ENCODE measurements around the gene BCL7C.
A peak's percentile ranks its signal among the peaks of the same experiment; 100 is the strongest.

Gene BCL7C

DNA sequence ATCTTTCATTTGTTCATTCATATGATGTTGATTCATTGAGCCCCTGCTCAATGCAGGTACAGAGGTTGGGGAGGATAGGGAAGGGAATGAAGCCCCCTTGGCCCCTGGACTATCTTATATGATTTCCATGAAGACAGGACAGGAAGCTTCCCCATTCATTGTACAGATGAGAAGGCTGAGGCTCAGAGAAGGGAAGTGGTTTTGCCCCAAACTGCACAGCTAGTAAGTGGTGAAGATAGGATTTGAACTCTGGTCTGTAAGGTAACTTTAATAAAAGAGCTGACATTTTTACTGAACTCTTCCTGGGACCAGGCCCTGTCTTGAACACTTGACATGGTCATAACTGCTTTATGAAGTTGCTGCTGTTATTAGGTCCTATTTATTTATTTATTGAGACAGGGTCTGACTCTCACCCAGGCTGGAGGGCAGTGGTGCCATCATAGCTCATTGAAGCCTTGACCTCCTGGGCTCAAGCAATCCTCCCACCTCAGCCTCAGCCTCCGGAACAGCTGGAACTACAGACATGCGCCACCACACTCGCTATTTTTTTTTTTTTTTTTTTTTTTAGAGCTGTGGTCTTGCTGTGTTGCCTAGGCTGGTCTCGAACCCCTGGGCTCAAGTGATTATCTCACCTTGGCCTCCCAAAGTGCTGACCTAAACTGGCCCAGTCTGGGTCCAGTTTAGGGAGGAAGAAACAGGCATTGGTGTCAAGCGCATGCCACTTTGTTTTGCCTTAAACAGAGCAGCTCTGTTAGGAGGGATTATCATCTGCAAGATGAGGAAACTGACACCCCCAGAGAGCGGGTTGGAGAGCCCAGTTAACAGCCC lies 7.5 kb upstream of the BCL7C start:
- Histone ChIP-seq H4K20me1 (ENCODE audit: insufficient read depth) (no peaks in the 10 kb centered on the region), H3K27ac (no peak overlapping the region), H3K4me3 (IDR thresholded peaks at IDR 0.05; ENCODE audit: insufficient read depth, low read depth, low read length) (no peak overlapping the region), H3K4me2 (peak overlapping the region; percentile 76; the same call in 1 of the 2 replicates), H3K79me2 (ENCODE audit: insufficient read depth, low read depth) (no peaks in the 10 kb centered on the region), H3K36me3 (ENCODE audit: insufficient read depth) (no peaks in the 10 kb centered on the region), H2AFZ (ENCODE audit: low read depth) (peak overlapping the region; percentile 98), H3K4me1 (ENCODE audit: low read depth, poor library complexity, severe bottlenecking) (peaks cover 24% of the 10 kb centered on the region), H3K9ac (peak overlapping the region; percentile 38; the same call in 1 of the 2 replicates), H3K27me3 (ENCODE audit: insufficient read depth, low read depth) (no peaks in the 10 kb centered on the region)
- TF ChIP-seq, protein P1, sequence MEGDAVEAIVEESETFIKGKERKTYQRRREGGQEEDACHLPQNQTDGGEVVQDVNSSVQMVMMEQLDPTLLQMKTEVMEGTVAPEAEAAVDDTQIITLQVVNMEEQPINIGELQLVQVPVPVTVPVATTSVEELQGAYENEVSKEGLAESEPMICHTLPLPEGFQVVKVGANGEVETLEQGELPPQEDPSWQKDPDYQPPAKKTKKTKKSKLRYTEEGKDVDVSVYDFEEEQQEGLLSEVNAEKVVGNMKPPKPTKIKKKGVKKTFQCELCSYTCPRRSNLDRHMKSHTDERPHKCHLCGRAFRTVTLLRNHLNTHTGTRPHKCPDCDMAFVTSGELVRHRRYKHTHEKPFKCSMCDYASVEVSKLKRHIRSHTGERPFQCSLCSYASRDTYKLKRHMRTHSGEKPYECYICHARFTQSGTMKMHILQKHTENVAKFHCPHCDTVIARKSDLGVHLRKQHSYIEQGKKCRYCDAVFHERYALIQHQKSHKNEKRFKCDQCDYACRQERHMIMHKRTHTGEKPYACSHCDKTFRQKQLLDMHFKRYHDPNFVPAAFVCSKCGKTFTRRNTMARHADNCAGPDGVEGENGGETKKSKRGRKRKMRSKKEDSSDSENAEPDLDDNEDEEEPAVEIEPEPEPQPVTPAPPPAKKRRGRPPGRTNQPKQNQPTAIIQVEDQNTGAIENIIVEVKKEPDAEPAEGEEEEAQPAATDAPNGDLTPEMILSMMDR (conservative IDR thresholded peaks at IDR 0.05; ENCODE audit: low read depth, low read length) = 0 out of 2 replicates have a peak, but pooled peaks have one; percentile 2

DNA sequence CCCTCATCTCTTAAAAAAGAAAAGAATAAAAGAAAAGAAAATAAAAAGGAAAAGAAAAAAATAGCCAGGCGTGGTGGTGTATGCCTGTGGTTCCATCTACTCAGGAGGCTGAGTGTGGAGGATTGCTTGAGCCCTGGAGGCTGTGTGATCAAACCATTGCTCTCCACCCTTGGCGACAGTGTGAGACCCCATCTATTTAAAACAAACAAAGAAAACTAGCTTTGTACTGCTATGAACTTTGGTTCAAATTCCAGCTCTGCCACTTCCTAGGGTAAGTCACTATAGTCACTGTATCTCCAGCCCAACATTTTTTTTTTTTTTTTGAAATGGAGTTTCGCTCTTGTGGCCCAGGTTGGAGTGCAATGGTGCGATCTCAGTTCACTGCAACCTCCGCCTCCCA lies 6.7 kb upstream of the BCL7C start:
- H3K4me1 ChIP-seq (ENCODE audit: low read depth, poor library complexity, severe bottlenecking) = peaks cover 24% of the 10 kb centered on the region
- TF ChIP-seq, protein P1 (conservative IDR thresholded peaks at IDR 0.05; ENCODE audit: low read depth, low read length) = no peak
- no peak overlapping the region for H3K4me3 ChIP-seq (IDR thresholded peaks at IDR 0.05; ENCODE audit: insufficient read depth, low read depth, low read length)

DNA sequence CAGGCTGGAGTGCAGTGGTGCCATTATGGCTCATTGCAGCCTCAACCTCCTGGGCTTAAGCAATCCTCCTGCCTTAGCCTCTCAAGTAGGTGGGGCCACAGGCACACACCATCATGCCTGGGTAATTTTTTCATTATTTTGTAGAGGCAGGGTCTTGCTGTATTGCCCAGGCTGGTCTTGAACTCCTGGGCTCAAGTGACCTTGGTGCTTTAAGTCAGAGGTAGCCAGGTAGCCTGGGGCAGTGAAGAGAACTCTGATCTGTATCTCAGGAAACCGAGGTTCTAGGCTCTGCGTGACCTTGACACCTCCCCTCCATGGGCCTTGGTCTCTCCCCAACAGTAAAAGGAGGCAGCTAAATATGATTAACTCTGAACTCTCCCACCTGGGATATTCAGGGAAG lies 5.9 kb upstream of the BCL7C start:
- TF ChIP-seq, protein P1 (conservative IDR thresholded peaks at IDR 0.05; ENCODE audit: low read depth, low read length) = no peak
- H3K79me2 ChIP-seq (ENCODE audit: insufficient read depth, low read depth) = no peaks in the 10 kb centered on the region
- no peaks in the 10 kb centered on the region for H3K36me3 ChIP-seq (ENCODE audit: insufficient read depth)
- no peak overlapping the region for H3K4me2 ChIP-seq
- H3K4me3 ChIP-seq (IDR thresholded peaks at IDR 0.05; ENCODE audit: insufficient read depth, low read depth, low read length) = no peak overlapping the region
- H3K27ac ChIP-seq = no peak overlapping the region
- no peaks in the 10 kb centered on the region for H4K20me1 ChIP-seq (ENCODE audit: insufficient read depth)
- H2AFZ ChIP-seq (ENCODE audit: low read depth) = no peak overlapping the region
- peaks cover 24% of the 10 kb centered on the region for H3K4me1 ChIP-seq (ENCODE audit: low read depth, poor library complexity, severe bottlenecking)
- no peaks in the 10 kb centered on the region for H3K27me3 ChIP-seq (ENCODE audit: insufficient read depth, low read depth)
- no peak overlapping the region for H3K9ac ChIP-seq

More for the DNA sequence above, 6.7 kb upstream of the BCL7C start:
- Histone ChIP-seq H3K36me3 (ENCODE audit: insufficient read depth) (no peaks in the 10 kb centered on the region), H3K27me3 (ENCODE audit: insufficient read depth, low read depth) (no peaks in the 10 kb centered on the region), H3K79me2 (ENCODE audit: insufficient read depth, low read depth) (no peaks in the 10 kb centered on the region), H3K9ac (no peak overlapping the region), H3K27ac (no peak overlapping the region), H2AFZ (ENCODE audit: low read depth) (no peak overlapping the region), H3K4me2 (no peak overlapping the region), H4K20me1 (ENCODE audit: insufficient read depth) (no peaks in the 10 kb centered on the region)

DNA sequence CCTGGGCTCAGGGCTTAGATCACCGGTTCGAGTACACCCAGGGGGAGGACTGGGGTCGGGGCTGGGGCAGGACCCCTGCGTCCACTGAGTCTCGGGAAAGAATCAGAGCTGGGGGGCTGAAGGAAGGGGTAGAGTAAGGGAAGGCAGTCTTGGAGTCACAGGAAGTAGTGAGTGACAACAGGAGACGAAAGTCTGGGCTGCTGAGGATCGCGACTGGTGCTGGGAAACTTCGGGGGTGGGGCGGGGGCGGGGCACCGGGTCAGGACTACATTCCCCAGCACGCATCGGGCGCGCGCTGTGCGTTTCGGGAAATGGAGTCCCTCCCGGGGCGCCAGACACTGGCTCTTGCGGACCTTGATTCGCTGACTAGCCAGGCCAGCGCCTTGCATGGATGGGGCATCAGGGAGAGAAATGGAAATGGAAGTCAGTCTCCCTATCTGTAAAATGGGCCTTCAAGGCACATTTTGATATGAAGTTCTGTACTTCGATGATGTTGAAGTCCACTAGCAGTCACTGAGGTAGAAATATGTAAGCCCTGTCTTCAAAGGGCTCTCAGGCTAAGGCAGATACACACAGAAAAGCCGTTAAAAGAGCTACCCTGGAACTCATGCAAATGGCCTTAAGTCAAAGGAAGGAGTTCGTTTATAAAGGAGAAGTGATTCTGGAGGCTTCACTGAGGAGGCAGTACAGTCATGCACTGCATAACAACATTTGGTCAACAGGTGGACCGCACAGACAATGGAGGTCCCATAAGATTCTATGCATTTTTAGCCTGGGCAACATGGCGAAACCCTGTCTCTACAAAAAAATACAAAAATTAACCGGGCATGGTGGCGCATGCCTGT lies 3.2 kb upstream of the BCL7C start:
- H3K27ac ChIP-seq = no peak overlapping the region
- no peak overlapping the region for H3K9ac ChIP-seq
- no peaks in the 10 kb centered on the region for H3K36me3 ChIP-seq (ENCODE audit: insufficient read depth)
- H2AFZ ChIP-seq (ENCODE audit: low read depth) = peak overlapping the region; percentile 89
- H3K79me2 ChIP-seq (ENCODE audit: insufficient read depth, low read depth) = no peaks in the 10 kb centered on the region
- no peak overlapping the region for H3K4me3 ChIP-seq (IDR thresholded peaks at IDR 0.05; ENCODE audit: insufficient read depth, low read depth, low read length)
- no peaks in the 10 kb centered on the region for H4K20me1 ChIP-seq (ENCODE audit: insufficient read depth)
- H3K4me2 ChIP-seq = peak overlapping the region; percentile 31; the same call in 1 of the 2 replicates
- H3K4me1 ChIP-seq (ENCODE audit: low read depth, poor library complexity, severe bottlenecking) = peaks cover 19% of the 10 kb centered on the region
- TF ChIP-seq, protein P1 (conservative IDR thresholded peaks at IDR 0.05; ENCODE audit: low read depth, low read length) = 0 out of 2 replicates have a peak, but pooled peaks have one; percentile 16
- H3K27me3 ChIP-seq (ENCODE audit: insufficient read depth, low read depth) = no peaks in the 10 kb centered on the region
